ENCODE data around the gene FBXL16.
"Not testable (repeated sequence)": the region's sequence is repeated elsewhere in the genome, so short reads cannot be mapped to it uniquely, and the experiment has no call there.

The FBXL16 gene

DNA sequence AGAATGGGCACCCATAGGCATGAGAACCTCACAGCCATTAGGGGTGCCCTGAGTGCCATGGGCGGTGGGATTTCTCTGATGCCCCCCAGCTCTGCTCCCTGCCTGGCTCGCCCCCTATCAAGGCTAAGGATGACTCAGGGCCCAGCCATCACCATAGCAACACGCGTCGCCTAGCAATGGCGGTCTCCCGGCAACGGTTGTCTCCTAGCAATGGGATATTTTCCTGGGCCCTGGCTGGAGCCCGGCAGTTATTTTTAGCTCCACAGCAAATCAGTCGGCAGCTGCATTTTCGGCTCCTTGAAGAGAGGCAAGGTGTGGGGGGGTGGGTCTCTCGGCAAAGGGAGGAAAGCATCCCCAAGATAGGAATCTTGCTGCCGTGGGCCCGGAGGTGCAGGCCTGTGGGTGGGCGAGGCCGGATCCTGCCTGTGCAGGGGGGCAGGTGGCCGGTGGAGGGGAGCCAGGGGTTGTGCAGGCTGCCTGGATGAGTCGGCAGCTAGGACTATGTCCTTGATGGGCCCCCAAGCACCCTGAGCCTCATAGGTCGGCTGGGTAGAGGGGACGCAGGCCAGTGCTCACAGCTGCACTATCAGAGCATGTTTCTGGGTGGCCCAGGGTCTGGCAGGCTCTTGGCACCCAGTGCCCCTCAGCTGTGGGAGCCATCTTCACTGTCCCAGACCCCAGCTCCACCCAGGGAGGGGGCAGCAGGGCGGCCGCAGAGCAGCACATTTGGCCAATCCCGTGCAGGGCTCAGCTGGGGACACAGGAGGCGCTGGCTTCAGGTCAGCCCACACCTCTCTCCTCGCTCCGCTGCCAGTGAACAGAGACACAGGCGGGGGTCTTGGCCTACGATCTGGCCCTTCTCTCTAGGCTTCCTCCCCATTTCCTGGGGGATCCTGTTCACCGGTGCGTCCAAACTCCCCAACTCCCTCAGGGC, 4.2 kb upstream of the FBXL16 start:
- DNase-seq = peak; percentile 77

DNA sequence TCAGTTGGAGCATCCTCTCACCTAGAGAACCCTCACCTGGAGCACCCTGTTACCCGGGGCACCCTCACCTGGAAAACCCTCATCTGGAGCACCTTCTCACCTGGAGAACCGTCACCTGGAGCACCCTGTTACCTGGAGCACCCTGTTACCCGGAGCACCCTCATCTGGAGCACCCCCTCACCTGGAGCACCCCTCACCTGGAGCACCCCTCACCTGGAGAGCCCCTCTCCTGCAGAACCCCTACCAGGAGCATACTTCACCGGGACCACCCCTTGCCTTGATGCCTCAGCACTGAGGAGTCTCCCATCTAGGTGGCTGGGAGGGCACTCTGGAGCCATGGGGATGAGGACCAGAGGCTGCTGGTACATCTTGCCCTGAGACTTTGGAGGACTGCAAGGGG, 3.4 kb upstream of the FBXL16 start:
- no peak for DNase-seq

DNA sequence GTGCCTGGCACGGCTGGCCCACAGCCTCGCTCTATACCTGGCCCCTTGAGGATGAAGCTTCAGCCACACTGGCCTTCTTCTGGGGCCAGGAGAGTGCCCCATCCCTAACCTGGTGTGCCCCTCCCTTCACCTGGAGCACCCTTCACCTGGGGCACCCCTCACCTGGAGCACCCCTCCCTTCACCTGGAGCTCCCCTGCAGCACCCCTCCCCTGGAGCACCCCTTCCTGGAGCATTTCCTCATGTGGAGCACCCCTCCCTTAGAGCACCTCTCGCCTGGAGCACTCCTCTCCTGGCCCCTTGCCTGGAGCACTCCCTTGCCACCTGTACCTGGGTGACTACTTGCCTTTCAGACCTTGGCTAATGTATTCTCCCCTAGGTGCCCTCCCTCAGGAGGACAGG, 2.4 kb upstream of the FBXL16 start:
- no peak for DNase-seq

DNA sequence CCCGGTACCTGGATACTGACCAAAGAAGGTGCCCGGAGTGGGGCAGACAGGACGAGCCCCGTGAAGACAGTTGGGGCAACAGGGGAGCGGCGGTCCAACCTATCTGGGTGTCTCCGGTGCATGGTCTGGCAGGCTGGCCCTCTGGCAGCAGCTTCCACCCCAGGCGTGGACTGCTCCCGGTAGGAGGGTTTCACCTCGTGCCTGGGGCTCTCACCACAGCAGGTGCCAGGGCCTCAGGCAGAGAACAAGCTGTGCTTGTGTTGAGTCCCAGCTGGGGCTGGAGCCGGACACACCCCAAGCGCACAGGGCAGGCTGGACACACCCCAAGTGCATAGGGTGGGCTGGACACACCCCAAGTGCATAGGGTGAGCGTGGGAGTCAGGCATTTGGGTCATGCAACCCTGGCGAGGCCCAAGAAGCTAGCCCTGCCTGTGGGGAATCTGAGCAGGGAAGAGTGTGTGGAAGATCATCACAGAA, 1.5 kb upstream of the FBXL16 start:
- no peak for DNase-seq

DNA sequence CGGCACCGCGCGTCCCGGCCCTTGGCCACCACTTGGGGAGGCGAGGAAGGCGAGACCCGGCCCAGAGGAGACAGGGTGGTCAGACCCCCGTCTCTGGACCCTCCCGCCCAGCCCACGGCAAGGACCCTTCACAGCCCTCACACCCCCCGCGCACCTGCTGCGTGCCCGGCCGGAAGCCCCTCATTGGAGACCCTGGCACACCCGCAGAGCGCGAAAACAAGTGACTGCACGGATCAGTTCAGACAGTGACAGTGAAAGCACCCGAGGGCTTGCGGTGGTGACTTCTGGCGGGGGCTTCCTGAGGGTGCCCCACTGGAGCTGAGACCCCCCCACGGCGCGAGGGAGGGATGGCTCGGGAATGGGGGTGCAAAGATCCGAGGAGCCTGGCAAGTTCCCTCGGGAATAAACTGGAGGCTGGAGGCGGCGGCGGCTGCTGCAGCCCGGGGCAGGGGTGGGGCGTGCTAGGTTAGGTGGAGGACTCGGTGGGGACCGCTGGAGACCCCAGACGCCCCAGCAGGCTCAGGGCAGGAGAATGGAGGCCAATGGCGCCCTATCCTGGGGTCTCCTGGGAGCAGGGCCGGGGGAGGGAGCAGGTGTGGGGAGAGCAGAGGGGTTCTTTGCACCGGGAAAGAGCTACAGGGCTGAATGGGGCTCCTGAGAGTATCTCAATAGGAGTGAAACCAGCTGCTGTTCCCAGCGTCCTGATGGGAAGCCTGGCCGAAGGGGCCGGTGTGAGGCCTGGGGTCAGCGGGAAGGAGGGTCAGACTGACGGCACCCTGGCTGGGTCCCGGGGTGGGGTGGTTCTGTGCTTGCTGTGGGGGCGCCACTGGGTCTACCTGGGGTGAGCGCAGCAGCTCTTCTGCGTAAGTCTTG, 824 bp upstream of the FBXL16 start:
- no peak for DNase-seq

DNA sequence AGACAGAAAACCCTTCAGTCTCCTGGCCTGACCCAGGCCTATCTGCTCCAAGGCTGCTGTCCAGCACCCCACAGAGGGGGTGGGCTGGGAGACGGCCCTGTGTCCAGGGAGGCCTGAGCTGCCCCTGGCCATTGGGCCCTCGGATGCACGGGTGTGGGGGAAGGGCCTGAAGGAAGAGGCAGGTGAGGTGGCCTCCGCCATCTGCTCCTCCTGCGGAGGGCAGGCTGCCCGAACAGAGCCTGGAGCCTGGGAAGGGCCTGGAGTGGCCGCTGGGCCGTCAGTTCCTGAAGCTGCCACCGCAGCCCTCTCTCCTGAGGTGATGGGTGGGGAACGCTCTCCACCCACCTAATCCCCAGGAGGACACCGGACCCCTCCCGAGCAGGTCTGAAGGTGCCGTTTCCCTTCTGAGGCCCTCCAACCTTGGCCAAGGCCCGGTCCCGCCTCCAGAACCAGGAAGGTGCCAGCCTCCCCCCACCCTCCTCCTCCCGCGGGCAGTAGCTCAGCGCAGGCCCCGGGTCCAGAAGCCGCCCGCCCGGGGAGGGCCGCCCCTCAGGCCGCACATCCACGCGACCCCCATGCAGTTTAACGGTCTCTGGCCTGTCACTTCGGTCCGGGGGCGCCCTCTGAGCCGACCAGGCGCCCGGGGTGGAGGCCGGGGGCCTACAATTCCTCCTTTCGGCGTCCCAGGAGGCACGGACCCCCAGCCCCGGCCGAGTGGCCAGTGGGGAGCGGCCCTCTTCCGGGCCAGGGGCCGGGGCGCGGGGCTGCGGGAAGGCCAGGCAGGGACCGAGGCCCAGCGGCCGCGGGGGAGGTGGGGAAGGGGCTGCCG, 835 bp downstream of the FBXL16 start:
- DNase-seq = no peak

DNA sequence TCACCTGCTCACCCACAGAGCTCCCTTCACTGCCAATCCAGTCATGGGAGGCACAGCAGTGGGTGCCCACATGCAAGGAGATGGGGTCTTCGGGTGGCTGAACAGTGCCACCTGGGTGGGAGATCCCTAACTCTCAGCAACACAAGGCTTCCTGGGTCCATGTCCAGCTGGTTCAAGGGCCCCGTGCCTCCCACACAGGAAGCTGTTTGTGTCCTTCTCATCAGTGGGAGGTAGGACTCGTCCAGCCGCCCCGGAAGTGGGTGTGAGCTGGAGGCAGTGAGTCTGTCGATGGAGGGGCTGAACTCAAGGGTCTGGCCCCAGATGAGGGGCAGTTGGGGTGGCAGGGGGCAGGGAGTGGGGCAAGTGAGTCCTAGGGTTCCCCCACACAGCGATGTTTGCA, 1.6 kb downstream of the FBXL16 start:
- no peak for DNase-seq

DNA sequence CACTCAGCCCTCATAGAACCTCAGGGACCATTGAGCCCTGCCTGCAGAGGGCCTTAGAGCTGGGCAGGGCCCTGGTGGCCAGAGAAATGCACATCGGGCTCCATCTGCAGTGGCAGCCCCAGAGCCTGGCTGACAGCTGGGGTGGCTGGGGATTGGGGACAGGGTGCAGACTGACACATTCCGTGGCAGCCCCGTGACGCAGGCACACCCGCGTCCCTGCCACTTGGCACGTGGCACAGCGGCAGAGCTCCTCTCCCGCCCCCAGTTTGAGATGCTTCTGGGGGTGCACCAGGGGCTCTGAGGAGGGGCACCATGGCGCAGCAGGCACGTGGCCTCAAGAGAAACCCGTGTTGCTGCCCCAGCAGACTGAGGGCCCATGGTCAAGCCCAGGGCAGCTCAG, 2.2 kb downstream of the FBXL16 start:
- no peak for DNase-seq

DNA sequence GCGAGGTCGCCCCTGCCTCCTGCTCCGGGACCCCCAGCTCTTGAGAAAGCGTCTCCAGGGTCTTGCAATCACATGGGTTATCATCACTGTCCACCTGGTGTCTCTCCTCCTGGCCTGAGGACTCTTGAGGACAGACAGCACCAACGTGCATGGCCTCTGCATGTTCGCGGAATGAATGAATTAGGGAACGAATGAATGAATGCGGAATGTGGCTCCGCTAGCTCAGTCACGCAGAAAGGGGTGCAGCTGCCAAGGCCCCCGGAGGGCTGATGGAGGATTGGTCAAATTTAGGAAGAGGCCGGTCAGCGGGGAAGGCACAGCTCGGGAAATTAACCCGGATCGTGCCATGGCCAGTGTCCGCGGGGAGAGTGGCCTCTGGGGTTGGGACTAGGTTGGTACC, 3.3 kb downstream of the FBXL16 start:
- no peak for DNase-seq

DNA sequence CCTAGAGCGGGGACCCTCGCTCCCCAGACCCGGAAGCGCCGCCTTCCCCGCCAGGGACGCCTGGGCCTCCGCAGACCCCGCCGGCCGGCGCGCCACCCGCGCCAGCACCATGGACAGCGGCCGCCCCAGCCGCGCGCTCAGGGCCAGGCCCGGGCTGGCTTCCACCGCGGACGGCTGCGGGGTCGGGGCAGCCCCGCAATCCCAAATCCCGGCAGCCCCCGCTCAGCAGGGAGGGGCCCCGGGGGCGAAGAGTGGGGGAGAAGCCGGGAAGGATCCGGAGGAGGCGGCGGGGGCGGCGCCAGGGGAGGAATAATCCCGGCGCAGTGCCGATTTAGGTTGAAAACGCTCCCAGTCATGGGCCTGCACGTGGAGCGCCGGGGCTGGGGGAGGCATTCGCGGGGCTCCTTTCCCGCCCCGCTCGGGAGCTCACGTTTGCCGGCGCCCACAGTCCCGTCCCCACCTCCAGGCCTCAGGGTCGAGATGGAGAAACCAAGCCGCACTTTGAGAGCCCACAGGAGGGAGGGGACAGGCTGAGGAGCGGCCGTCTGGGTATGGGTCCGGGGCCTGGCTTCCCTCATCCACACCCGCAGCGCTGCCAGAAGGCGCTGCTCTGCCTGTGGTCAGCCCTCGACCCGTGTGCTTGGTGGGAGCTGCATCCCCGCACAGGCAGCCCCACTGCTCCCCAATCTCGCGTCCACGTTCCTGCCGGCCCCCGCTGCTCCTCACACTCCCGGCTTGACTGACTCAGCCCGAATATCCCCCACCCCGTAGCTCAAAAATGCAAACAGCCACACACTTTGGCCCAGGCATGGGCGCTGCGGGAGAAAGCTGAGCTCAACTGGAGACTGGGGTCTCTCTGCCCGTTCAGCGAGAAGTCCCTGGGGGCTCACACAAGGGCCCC, 4.7 kb downstream of the FBXL16 start:
- DNase-seq = no peak

DNA sequence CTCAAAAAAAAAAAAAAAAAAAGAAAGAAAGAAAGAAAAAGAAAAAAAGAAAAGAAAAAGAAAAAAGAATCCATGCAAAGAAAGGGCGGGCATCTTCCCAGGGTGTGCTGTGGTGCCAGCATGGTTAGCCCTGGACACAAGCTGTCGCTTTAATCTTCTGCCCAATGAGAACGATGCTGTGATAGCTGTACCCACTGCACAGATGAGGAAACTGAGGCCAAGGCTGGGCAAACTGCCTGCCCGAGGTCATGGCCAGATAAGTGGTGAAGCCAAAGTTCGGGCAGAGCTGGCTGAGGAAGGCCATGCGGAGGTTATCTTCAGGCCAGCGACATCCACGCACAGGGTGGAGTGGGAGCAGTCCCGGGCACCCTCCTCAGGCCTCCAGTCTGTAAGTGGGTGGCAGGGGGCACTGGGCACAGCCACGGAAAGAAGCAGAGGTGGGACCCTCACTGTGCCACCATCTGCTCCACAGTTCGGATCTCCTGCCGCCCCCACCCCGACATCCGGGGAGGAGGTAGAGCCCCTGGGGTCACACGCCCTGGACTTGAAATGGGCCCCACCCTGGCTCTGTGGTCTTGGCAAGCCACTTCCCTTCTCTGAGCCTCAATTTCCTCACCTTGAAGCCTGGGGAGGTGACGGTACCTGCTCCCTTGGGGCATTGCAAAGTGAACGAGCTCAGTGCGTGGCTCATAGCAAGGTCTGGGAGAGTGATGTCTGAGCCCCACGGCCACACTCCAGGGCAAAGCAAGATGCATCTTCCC, 6.5 kb downstream of the FBXL16 start:
- no peak for DNase-seq

DNA sequence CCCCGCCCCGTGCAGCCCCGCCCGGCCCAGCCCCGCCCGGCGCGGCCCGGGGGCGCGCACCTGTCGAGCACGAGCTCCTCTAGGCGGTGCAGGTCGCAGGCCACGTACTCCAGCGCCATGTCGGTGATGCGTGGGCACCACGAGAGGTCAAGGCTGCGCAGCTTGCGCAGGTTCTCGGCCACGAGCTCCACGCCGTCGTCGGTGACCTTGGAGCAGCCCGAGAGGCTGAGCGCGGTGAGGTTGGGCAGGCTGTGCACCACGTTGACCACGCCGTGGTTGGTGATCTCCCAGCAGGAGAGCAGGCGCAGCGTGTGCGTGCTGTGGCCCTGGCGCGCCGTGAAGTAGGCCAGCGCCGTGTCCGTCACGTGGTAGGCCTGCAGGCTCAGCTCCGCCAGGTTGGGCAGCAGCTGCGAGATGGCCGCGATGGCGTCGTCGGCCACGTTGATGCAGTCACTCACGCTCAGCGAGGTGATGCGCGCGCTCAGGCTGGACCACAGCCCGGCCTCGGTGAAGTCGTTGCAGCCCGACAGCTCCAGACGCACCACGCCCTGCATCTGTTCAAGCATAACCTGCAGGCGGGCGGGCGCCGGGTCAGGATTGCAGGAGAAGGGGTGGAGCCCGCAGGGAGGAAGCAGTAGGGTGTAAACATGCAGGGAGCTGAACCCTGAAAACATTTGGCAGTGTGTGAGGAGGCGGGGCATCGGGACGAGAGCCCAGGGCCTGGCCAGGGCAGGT, 10.1 kb downstream of the FBXL16 start:
- peak; percentile 75 for DNase-seq

DNA sequence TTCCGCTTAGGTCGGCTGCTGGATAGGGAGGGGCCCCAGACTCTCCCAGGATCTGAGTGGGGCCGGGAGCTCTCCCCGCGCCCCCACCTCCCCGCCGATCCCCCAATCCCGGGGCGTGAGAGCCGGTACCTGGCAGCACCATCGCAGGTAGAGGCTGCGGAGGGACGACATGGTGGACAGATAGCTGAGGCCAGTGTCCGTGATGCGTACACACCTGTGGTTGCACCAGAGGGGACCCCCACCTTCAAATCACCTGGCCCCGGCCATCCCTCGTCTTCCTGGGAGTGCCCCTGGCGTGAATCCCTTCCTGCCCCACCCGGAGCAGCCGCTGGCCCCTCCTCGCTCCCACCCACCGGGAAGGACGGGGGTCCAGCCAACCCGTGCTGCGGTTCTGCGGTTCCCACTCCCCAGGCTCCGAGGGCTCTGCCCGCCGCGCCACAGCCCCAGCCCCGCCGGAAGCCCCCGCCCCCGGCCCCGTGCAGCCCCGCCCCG, 10.7 kb downstream of the FBXL16 start:
- no peak for DNase-seq

DNA sequence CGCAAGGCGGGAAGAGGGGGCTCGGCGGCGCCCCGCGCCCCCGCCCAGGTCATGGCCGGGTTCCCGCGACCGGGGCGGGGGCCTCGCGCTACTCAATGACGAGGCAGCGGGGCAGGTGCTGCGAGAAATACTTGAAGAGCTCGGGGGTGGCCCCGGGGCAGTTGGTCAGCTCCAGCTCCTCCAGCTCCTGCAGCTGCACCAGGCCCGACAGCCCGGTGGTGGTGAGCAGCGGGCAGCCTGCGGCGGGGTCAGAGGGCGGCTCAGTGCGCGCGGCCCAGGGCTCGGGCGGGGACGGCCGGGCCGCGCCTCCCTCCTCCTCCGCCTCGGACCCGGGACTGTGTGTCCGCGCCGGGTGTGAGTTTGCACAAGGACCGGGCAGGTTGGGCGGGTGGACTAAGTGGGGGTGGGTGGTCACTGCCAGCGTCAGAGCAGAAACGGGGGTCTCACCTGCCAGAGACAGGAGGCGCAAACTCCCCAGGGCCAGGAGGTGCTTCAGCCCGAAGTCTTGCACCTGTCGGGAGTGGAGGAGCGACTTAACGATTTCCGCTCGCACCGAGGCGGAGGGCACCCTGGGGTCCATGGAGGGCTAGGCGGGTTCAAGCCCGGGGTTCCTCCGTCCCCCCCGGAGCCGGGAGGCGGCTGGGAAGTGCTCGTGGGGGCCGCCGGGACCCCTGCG, 11.3 kb downstream of the FBXL16 start:
- DNase-seq = no peak

DNA sequence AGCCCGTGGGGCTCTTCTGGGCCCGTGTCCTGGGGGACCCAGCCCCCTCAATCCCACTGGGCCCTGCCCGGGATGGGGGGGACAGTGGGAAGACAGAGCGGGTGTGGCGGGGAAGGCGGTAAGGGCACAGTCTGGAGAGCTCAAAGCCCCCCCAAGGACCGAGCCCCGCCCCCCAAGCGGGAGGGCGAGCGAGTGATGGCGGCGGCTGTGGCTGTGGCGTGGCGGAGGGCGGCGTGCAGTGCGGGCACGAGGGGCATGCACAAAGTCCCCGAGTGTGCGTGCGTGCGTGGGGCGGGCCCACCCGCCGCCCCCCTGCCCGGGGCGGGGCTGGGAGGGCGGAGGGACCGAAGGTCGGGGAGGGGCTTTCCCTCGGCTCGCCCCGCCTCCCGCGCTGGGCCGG, 11.8 kb downstream of the FBXL16 start:
- no peak for DNase-seq

DNA sequence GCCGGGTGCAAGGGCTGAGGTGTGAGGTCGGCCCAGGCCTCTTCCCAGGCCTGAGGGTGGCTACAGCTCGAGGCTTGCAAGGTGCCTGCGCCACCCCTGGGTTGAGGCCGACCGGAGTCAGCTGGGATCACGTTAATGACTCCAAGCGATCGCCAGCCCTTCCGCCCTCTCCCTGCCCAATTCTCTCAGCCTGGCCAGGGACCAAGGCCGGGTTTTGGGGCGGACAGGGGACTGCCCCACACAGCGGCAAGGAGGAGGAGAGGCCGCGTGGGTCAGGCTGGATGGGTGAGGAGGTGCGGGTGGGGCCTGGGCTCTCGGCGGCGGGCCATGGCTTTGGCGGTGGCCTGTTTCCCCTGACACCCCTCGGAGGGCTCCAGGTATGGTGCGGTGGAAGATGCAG, 12.2 kb downstream of the FBXL16 start:
- DNase-seq = no peak

DNA sequence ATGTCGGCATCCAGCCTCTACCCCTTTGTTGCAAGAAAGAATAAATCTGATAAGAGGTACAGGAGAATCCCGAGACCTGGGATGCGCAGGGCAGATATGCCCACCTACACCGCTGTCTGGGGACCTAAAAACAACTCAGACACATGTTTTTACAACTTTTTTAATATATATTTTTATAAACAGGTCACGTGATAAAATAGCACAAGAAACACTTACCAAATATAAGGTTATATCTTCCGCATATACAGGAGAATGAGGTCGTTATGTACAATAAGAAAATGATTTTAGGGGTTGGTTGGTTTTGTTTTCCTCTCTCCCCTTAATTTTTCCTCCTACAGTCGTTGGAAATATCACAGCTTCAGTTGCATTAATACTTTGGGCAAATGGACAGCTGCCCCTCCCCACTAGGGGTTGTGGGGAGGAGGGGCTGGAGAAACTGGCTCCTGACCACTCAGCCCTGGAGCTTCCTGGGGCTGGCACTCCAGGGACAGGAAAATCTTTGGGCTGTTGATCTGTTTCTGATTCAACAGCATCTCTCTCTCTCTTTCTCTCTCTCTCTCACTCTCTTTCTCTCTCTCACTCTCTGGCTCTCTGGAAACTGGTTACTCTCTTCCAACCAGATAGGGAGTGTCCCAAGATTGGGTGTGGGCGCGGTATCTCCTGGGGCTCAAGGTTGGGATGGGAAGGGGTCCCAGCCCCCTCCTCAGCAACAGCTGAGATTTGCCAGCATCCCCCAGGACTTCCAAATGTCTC, 13.1 kb downstream of the FBXL16 start:
- DNase-seq = no peak

DNA sequence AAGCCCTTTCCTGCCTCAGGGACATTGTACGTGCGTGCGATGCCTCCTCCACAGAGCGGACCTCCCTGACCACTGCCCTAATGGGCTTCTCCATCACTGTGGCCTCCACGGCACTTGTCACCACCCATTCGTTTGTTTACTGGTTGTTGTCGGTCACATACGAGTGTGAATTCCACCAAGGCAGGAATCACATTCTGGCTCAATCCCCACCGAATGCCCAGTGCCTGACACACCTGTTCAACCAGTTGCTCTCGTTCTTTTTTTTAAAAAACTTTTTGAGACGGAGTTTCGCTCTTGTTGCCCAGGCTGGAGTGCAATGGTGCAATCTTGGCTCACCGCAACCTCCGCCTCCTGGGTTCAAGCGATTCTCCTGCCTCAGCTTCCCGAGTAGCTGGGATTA, 14.4 kb downstream of the FBXL16 start:
- DNase-seq = not testable (repeated sequence)

Measured in NCI-H1105 (cell line).